Measurements from ENCODE around the gene MATK. TPM values are rescaled to one million over a fixed set of nuclear protein-coding genes. Genes with fewer than 3 reads are reported as not detected.

Gene MATK
- total and polyA plus RNA-seq, 2 donors (not counting 1 experiment from before 2014, with no cell fraction given), result 1.3 to 8.2 TPM

GRCh38 chr19:3768015-3768747 is 18.0 kb downstream of the MATK start:
- H3K4me1 ChIP-seq (ENCODE audit: control insufficient read depth in 2 of 2, insufficient read depth in 2 of 2, low read length in 2 of 2), result peaks cover 3 to 4% of the 10 kb centered on the region in 2 donors
- H3K4me2 ChIP-seq (replicated peaks; ENCODE audit: low read depth, low read length, poor library complexity, severe bottlenecking), result no peak overlapping the region
- peaks cover 18% of the 10 kb centered on the region for H3K79me2 ChIP-seq (ENCODE audit: control insufficient read depth, insufficient read depth, low read length)
- Mint-ChIP-seq H3K4me3 (no peak overlapping the region), H3K27ac (no peak overlapping the region), H3K9me3 (ENCODE audit: insufficient read depth) (no peaks in the 10 kb centered on the region), H3K4me1 (peaks cover 2% of the 10 kb centered on the region), H3K27me3 (no peaks in the 10 kb centered on the region)
- 98% methylated on average over 13 of the region's 25 CpGs for WGBS (ENCODE audit: insufficient coverage)
- no peak overlapping the region for H3K4me3 ChIP-seq (ENCODE audit: control extremely low read depth in 1 of 5, extremely low read depth in 1 of 5, insufficient read depth in 1 of 5, low read depth in 2 of 5, low read length in 4 of 5)
- intact Hi-C loops (cut with micrococcal nuclease), result loop anchor here (10.0 kb wide), 1 partner anchor 1917 kb away; the partner anchor contains the start of genes HSD11B1L and MICOS13
- DNase-seq (no peak), ATAC-seq (ENCODE audit: low read depth) (no peak)
- no peaks in the 10 kb centered on the region for H3K9me3 ChIP-seq (ENCODE audit: control extremely low read depth in 1 of 3, control insufficient read depth in 2 of 3, insufficient read depth in 1 of 3, low read length in 2 of 3)
- CTCF ChIA-PET, result no interaction called here
- peaks cover 37% of the 10 kb centered on the region for H4K20me1 ChIP-seq (ENCODE audit: control insufficient read depth, insufficient read depth, low read length, poor library complexity, severe bottlenecking)
- no peak overlapping the region for H3K9ac ChIP-seq (ENCODE audit: low read length)
- POLR2A ChIA-PET, result interaction anchor here (0.5 kb wide), 1 partner anchor 11 kb away, joined by 4 read pairs; no protein-coding TSS in a partner anchor
- no peaks in the 10 kb centered on the region for H3K27me3 ChIP-seq (replicated peaks in 1 of 4; ENCODE audit: control extremely low read depth in 1 of 4, control insufficient read depth in 3 of 4, insufficient read depth in 4 of 4, low read length in 3 of 4)
- TF ChIP-seq, protein P1, sequence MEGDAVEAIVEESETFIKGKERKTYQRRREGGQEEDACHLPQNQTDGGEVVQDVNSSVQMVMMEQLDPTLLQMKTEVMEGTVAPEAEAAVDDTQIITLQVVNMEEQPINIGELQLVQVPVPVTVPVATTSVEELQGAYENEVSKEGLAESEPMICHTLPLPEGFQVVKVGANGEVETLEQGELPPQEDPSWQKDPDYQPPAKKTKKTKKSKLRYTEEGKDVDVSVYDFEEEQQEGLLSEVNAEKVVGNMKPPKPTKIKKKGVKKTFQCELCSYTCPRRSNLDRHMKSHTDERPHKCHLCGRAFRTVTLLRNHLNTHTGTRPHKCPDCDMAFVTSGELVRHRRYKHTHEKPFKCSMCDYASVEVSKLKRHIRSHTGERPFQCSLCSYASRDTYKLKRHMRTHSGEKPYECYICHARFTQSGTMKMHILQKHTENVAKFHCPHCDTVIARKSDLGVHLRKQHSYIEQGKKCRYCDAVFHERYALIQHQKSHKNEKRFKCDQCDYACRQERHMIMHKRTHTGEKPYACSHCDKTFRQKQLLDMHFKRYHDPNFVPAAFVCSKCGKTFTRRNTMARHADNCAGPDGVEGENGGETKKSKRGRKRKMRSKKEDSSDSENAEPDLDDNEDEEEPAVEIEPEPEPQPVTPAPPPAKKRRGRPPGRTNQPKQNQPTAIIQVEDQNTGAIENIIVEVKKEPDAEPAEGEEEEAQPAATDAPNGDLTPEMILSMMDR (IDR thresholded peaks at IDR 0.05), result no peak
- TF ChIP-seq EZH2 (IDR thresholded peaks at IDR 0.05; ENCODE audit: borderline replicate concordance, insufficient read depth, low read depth, low read length, poor library complexity, severe bottlenecking), result no peak
- H3K36me3 ChIP-seq (replicated peaks in 1 of 2; ENCODE audit: control extremely low read depth in 1 of 2, control insufficient read depth in 1 of 2, extremely low read depth in 1 of 2, insufficient read depth in 2 of 2, low read length in 1 of 2), result peaks cover 0 to 31% of the 10 kb centered on the region in 2 experiments
- H3K27ac ChIP-seq (ENCODE audit: low read length in 2 of 2), result no peak overlapping the region
- no peak overlapping the region for H2AFZ ChIP-seq (ENCODE audit: insufficient read depth, low read depth, low read length, poor library complexity, severe bottlenecking)

GRCh38 chr19:3767050-3767449 is 19.1 kb downstream of the MATK start:
- Mint-ChIP-seq H3K4me1 (peaks cover 12% of the 10 kb centered on the region), H3K4me3 (no peak overlapping the region), H3K9me3 (ENCODE audit: insufficient read depth) (no peaks in the 10 kb centered on the region), H3K27me3 (no peaks in the 10 kb centered on the region), H3K27ac (no peak overlapping the region)
- ChIA-PET CTCF (no interaction called here), POLR2A (interaction anchor here (0.6 kb wide), 1 partner anchor 51 kb away, joined by 3 read pairs; no protein-coding TSS in a partner anchor)
- Histone ChIP-seq H3K4me1 (ENCODE audit: control insufficient read depth in 2 of 2, insufficient read depth in 2 of 2, low read length in 2 of 2) (peaks cover 5 to 7% of the 10 kb centered on the region in 2 donors), H3K36me3 (replicated peaks in 1 of 2; ENCODE audit: control extremely low read depth in 1 of 2, control insufficient read depth in 1 of 2, extremely low read depth in 1 of 2, insufficient read depth in 2 of 2, low read length in 1 of 2) (peaks cover 0 to 31% of the 10 kb centered on the region in 2 experiments), H2AFZ (ENCODE audit: insufficient read depth, low read depth, low read length, poor library complexity, severe bottlenecking) (no peak overlapping the region), H3K4me2 (replicated peaks; ENCODE audit: low read depth, low read length, poor library complexity, severe bottlenecking) (no peak overlapping the region), H4K20me1 (ENCODE audit: control insufficient read depth, insufficient read depth, low read length, poor library complexity, severe bottlenecking) (peaks cover 38% of the 10 kb centered on the region), H3K27me3 (replicated peaks in 1 of 4; ENCODE audit: control extremely low read depth in 1 of 4, control insufficient read depth in 3 of 4, insufficient read depth in 4 of 4, low read length in 3 of 4) (no peaks in the 10 kb centered on the region), H3K27ac (ENCODE audit: low read length in 2 of 2) (no peak overlapping the region), H3K4me3 (ENCODE audit: control extremely low read depth in 1 of 5, extremely low read depth in 1 of 5, insufficient read depth in 1 of 5, low read depth in 2 of 5, low read length in 4 of 5) (no peak overlapping the region), H3K9ac (ENCODE audit: low read length) (no peak overlapping the region), H3K79me2 (ENCODE audit: control insufficient read depth, insufficient read depth, low read length) (peaks cover 20% of the 10 kb centered on the region), H3K9me3 (ENCODE audit: control extremely low read depth in 1 of 3, control insufficient read depth in 2 of 3, insufficient read depth in 1 of 3, low read length in 2 of 3) (no peaks in the 10 kb centered on the region)
- intact Hi-C loops (cut with micrococcal nuclease), result loop anchor here (10.0 kb wide), 1 partner anchor 1918 kb away; the partner anchor contains the start of genes HSD11B1L and MICOS13
- WGBS (ENCODE audit: insufficient coverage), result 94% methylated on average over 23 of the region's 23 CpGs
- no peak for DNase-seq
- ATAC-seq (ENCODE audit: low read depth), result no peak
- no peak for TF ChIP-seq EZH2 (IDR thresholded peaks at IDR 0.05; ENCODE audit: borderline replicate concordance, insufficient read depth, low read depth, low read length, poor library complexity, severe bottlenecking)
- TF ChIP-seq, protein P1 (IDR thresholded peaks at IDR 0.05), result no peak

All from B cell (primary cell).